ENCODE measurements around the gene DENND1B. TPM values are rescaled to one million over a fixed set of nuclear protein-coding genes. Genes with fewer than 3 reads are reported as not detected.

Gene DENND1B
- total and polyA plus RNA-seq, 9 of the 15 experiments (the other 6 are each of a cell fraction or from before 2014, with no cell fraction given), result 2.1 to 12.1 (median 7.5) TPM

DNA sequence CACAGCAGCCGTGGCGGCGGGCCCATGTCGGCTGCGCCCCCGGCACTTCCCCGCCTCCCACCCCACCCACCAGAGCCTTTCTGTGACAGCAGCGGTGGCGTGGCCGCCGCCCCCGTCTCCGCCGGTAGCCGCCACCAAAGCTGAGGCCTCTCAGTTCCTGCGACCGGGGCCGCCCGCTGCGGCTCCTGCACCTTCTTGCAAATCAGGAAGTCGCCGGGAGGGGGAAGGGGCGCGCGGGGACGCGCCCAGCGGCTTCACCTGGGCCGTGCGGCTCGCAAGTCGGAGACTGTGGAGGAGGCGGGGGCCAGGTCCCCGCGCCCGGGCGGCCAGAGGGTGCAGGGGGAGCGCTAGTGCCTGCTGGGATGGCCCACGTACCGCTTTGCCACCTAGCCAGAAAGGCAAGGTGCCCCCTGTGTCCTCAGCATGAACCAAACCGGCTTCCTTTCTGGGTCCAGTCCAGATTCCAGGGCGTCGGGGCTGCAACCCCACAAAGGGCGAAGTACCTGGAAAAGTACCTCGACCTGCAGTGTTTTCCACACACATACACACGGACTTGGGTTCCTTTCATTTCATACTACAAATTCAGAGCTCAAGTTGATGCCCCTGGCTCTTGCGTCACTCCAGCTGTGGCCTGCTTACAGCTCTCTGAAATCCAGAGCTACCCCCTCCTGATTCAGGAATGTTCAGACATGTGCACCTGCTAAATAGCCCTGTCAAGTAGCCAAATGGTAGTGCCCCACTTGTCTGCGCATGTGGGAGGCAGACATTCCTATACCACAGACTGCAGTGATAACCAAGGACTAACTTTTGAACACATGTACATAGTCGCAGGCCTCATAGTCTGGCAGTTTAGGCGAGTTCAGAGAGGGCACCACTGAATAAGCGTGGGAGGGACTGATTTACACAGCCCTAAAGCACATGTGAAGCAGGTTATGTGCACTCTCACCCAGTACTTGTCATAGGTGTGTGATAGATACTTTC lies at the start of gene DENND1B (continued):
- TF ChIP-seq EGR1 (conservative IDR thresholded peaks at IDR 0.05) (peak; percentile 97), PHB (CRISPR knock-in tag; IDR thresholded peaks at IDR 0.05) (0 out of 2 replicates have a peak, but pooled peaks have one; percentile 26), MEF2D (tag; conservative IDR thresholded peaks at IDR 0.05; ENCODE audit: low read depth) (no peak), FOXK1 (CRISPR knock-in tag; IDR thresholded peaks at IDR 0.05; ENCODE audit: borderline replicate concordance) (0 out of 2 replicates have a peak, but pooled peaks have one; percentile 63), PTRF (tag; IDR thresholded peaks at IDR 0.05) (no peak), ZNF146 (CRISPR knock-in tag; IDR thresholded peaks at IDR 0.05; ENCODE audit: unreplicated experiment) (no peak), ZNF644 (tag; IDR thresholded peaks at IDR 0.05; ENCODE audit: low read depth) (no peak), SIRT6 (IDR thresholded peaks at IDR 0.05; ENCODE audit: low read depth, low read length) (no peak), SMAD3 (CRISPR knock-in tag; conservative IDR thresholded peaks at IDR 0.05) (no peak; the same call in 1 of the 2 replicates), CBX2 (IDR thresholded peaks at IDR 0.05; ENCODE audit: insufficient read depth, low read length, poor library complexity, severe bottlenecking) (no peak), NR3C1 (CRISPR knock-in tag; IDR thresholded peaks at IDR 0.05) (peak; percentile 5; the same call in 1 of the 2 replicates), RNF2 (IDR thresholded peaks at IDR 0.05) (peak; percentile 41; the same call in 1 of the 2 replicates), NFXL1 (CRISPR knock-in tag; IDR thresholded peaks at IDR 0.05) (no peak), POLR2B (IDR thresholded peaks at IDR 0.05; ENCODE audit: low read depth, partially characterized antibody) (peak; percentile 58), TRIM24 (IDR thresholded peaks at IDR 0.05) (no peak), PHB2 (IDR thresholded peaks at IDR 0.05; ENCODE audit: low read depth) (no peak), ZNF561 (CRISPR knock-in tag; conservative IDR thresholded peaks at IDR 0.05) (no peak), MTF1 (CRISPR knock-in tag; IDR thresholded peaks at IDR 0.05; ENCODE audit: borderline replicate concordance) (no peak), HDAC1 (IDR thresholded peaks at IDR 0.05) (peak in 1 of 2 experiments; percentile 13; a peak in 2 of 4 replicates), CBFA2T2 (conservative IDR thresholded peaks at IDR 0.05) (no peak; the same call in 1 of the 2 replicates), NRF1 (conservative IDR thresholded peaks at IDR 0.05 in 1 of 2, IDR thresholded peaks at IDR 0.05 in 1 of 2) (peak; percentile 56 to 71), RBM34 (IDR thresholded peaks at IDR 0.05; ENCODE audit: borderline replicate concordance, insufficient read depth, low read length) (no peak), SRSF3 (IDR thresholded peaks at IDR 0.05; ENCODE audit: insufficient read depth, low read length) (no peak), GATAD2B (IDR thresholded peaks at IDR 0.05; ENCODE audit: borderline replicate concordance) (no peak)
- TF ChIP-seq, protein P1, sequence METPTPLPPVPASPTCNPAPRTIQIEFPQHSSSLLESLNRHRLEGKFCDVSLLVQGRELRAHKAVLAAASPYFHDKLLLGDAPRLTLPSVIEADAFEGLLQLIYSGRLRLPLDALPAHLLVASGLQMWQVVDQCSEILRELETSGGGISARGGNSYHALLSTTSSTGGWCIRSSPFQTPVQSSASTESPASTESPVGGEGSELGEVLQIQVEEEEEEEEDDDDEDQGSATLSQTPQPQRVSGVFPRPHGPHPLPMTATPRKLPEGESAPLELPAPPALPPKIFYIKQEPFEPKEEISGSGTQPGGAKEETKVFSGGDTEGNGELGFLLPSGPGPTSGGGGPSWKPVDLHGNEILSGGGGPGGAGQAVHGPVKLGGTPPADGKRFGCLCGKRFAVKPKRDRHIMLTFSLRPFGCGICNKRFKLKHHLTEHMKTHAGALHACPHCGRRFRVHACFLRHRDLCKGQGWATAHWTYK (CRISPR knock-in tag; IDR thresholded peaks at IDR 0.05), result peak; percentile 59; the same call in 1 of the 2 replicates
- TF ChIP-seq, protein P2, sequence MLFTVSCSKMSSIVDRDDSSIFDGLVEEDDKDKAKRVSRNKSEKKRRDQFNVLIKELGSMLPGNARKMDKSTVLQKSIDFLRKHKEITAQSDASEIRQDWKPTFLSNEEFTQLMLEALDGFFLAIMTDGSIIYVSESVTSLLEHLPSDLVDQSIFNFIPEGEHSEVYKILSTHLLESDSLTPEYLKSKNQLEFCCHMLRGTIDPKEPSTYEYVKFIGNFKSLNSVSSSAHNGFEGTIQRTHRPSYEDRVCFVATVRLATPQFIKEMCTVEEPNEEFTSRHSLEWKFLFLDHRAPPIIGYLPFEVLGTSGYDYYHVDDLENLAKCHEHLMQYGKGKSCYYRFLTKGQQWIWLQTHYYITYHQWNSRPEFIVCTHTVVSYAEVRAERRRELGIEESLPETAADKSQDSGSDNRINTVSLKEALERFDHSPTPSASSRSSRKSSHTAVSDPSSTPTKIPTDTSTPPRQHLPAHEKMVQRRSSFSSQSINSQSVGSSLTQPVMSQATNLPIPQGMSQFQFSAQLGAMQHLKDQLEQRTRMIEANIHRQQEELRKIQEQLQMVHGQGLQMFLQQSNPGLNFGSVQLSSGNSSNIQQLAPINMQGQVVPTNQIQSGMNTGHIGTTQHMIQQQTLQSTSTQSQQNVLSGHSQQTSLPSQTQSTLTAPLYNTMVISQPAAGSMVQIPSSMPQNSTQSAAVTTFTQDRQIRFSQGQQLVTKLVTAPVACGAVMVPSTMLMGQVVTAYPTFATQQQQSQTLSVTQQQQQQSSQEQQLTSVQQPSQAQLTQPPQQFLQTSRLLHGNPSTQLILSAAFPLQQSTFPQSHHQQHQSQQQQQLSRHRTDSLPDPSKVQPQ (CRISPR knock-in tag; IDR thresholded peaks at IDR 0.05; ENCODE audit: borderline replicate concordance), result no peak
